ENCODE data around the gene RHPN2.
"Not testable (repeated sequence)": the region's sequence is repeated elsewhere in the genome, so short reads cannot be mapped to it uniquely, and the experiment has no call there.

The RHPN2 gene

GRCh38 chr19:33026602-33027001, 38.1 kb downstream of the RHPN2 start:
- H2BK5ac ChIP-seq (ENCODE audit: low read length); H2BK120ac ChIP-seq (ENCODE audit: low read depth, low read length); H3K4ac ChIP-seq (ENCODE audit: low read length); DNase-seq (ENCODE audit: low spot score); H3K14ac ChIP-seq (ENCODE audit: low read length); H2BK12ac ChIP-seq (ENCODE audit: low read length); H2AFZ ChIP-seq (ENCODE audit: low read length); H3K27me3 ChIP-seq (ENCODE audit: control insufficient read depth in 3 of 3, insufficient read depth in 3 of 3, low read depth in 1 of 3, low read length in 3 of 3); H3K4me3 ChIP-seq (ENCODE audit: low read length in 2 of 2); H3K9ac ChIP-seq (ENCODE audit: low read depth, low read length, poor library complexity); H3K36me3 ChIP-seq (replicated peaks in 1 of 2; ENCODE audit: control insufficient read depth in 2 of 2, insufficient read depth in 2 of 2, low read length in 2 of 2); H3K4me2 ChIP-seq (ENCODE audit: insufficient read depth, low read length, poor library complexity, severe bottlenecking); H3K9me3 ChIP-seq (replicated peaks in 1 of 2; ENCODE audit: control insufficient read depth in 2 of 2, insufficient read depth in 1 of 2, low read depth in 1 of 2, low read length in 2 of 2); H3K23ac ChIP-seq (ENCODE audit: low read depth, low read length, poor library complexity); H3K18ac ChIP-seq (ENCODE audit: low read length); H3K79me1 ChIP-seq (ENCODE audit: low read depth, low read length); H2AK5ac ChIP-seq (ENCODE audit: low read depth, low read length); H3K27ac ChIP-seq (replicated peaks; ENCODE audit: low read length); H4K91ac ChIP-seq (ENCODE audit: low read depth, low read length, poor library complexity); H2BK15ac ChIP-seq (ENCODE audit: low read length); H3K4me1 ChIP-seq (ENCODE audit: control insufficient read depth in 2 of 2, insufficient read depth in 1 of 2, low read depth in 1 of 2, low read length in 2 of 2); H4K8ac ChIP-seq (ENCODE audit: low read depth, low read length): not testable (repeated sequence)
- WGBS, 2 donors (ENCODE audit: extremely low coverage in 2 of 2, insufficient read length in 2 of 2, insufficient replicate concordance in 1 of 2): no CpG with 5 or more reads among the region's 5 CpGs

- no CpG with 5 or more reads among the region's 12 CpGs for WGBS, 2 donors (ENCODE audit: extremely low coverage in 2 of 2, insufficient read length in 2 of 2, insufficient replicate concordance in 1 of 2)
- H3K23ac ChIP-seq (ENCODE audit: low read depth, low read length, poor library complexity); H2BK120ac ChIP-seq (ENCODE audit: low read depth, low read length); H3K4me3 ChIP-seq (ENCODE audit: low read length in 2 of 2); H2AK5ac ChIP-seq (ENCODE audit: low read depth, low read length); H3K4me1 ChIP-seq (ENCODE audit: control insufficient read depth in 2 of 2, insufficient read depth in 1 of 2, low read depth in 1 of 2, low read length in 2 of 2); H3K18ac ChIP-seq (ENCODE audit: low read length); H3K4ac ChIP-seq (ENCODE audit: low read length); H3K9ac ChIP-seq (ENCODE audit: low read depth, low read length, poor library complexity); H2BK15ac ChIP-seq (ENCODE audit: low read length); H3K27me3 ChIP-seq (ENCODE audit: control insufficient read depth in 3 of 3, insufficient read depth in 3 of 3, low read depth in 1 of 3, low read length in 3 of 3); H4K8ac ChIP-seq (ENCODE audit: low read depth, low read length); H3K79me1 ChIP-seq (ENCODE audit: low read depth, low read length); H3K4me2 ChIP-seq (ENCODE audit: insufficient read depth, low read length, poor library complexity, severe bottlenecking); H3K14ac ChIP-seq (ENCODE audit: low read length); H2AFZ ChIP-seq (ENCODE audit: low read length); H2BK12ac ChIP-seq (ENCODE audit: low read length); H3K9me3 ChIP-seq (replicated peaks in 1 of 2; ENCODE audit: control insufficient read depth in 2 of 2, insufficient read depth in 1 of 2, low read depth in 1 of 2, low read length in 2 of 2); H3K27ac ChIP-seq (replicated peaks; ENCODE audit: low read length); H3K36me3 ChIP-seq (replicated peaks in 1 of 2; ENCODE audit: control insufficient read depth in 2 of 2, insufficient read depth in 2 of 2, low read length in 2 of 2); H4K91ac ChIP-seq (ENCODE audit: low read depth, low read length, poor library complexity); DNase-seq (ENCODE audit: low spot score); H2BK5ac ChIP-seq (ENCODE audit: low read length): not testable (repeated sequence)
These were observed 39.0 kb downstream of the RHPN2 start for GRCh38 chr19:33025468-33026238.

GRCh38 chr19:33024398-33024797, 40.3 kb downstream of the RHPN2 start:
- Histone ChIP-seq H3K79me1 (ENCODE audit: low read depth, low read length) (peaks cover 2% of the 10 kb centered on the region), H2AK5ac (ENCODE audit: low read depth, low read length) (no peak overlapping the region), H2BK120ac (ENCODE audit: low read depth, low read length) (no peak overlapping the region), H3K4ac (ENCODE audit: low read length) (no peak overlapping the region), H3K27me3 (ENCODE audit: control insufficient read depth in 3 of 3, insufficient read depth in 3 of 3, low read depth in 1 of 3, low read length in 3 of 3) (no peaks in the 10 kb centered on the region), H3K9me3 (replicated peaks in 1 of 2; ENCODE audit: control insufficient read depth in 2 of 2, insufficient read depth in 1 of 2, low read depth in 1 of 2, low read length in 2 of 2) (no peaks in the 10 kb centered on the region), H3K9ac (ENCODE audit: low read depth, low read length, poor library complexity) (no peak overlapping the region), H3K18ac (ENCODE audit: low read length) (no peak overlapping the region), H3K36me3 (replicated peaks in 1 of 2; ENCODE audit: control insufficient read depth in 2 of 2, insufficient read depth in 2 of 2, low read length in 2 of 2) (peaks cover 0 to 2% of the 10 kb centered on the region in 2 donors), H3K27ac (replicated peaks; ENCODE audit: low read length) (no peak overlapping the region), H4K8ac (ENCODE audit: low read depth, low read length) (no peak overlapping the region), H2BK5ac (ENCODE audit: low read length) (no peak overlapping the region), H3K4me2 (ENCODE audit: insufficient read depth, low read length, poor library complexity, severe bottlenecking) (no peak overlapping the region), H3K4me1 (ENCODE audit: control insufficient read depth in 2 of 2, insufficient read depth in 1 of 2, low read depth in 1 of 2, low read length in 2 of 2) (peaks cover 0 to 10% of the 10 kb centered on the region in 2 donors), H3K23ac (ENCODE audit: low read depth, low read length, poor library complexity) (no peak overlapping the region), H2AFZ (ENCODE audit: low read length) (no peak overlapping the region), H2BK15ac (ENCODE audit: low read length) (no peak overlapping the region), H4K91ac (ENCODE audit: low read depth, low read length, poor library complexity) (no peak overlapping the region), H2BK12ac (ENCODE audit: low read length) (no peak overlapping the region), H3K14ac (ENCODE audit: low read length) (no peak overlapping the region), H3K4me3 (ENCODE audit: low read length in 2 of 2) (no peak overlapping the region)
- DNase-seq (ENCODE audit: low spot score): no peak
- no CpG with 5 or more reads among the region's 8 CpGs for whole genome bisulfite sequencing, 2 donors (ENCODE audit: extremely low coverage in 2 of 2, insufficient read length in 2 of 2, insufficient replicate concordance in 1 of 2)

DNA sequence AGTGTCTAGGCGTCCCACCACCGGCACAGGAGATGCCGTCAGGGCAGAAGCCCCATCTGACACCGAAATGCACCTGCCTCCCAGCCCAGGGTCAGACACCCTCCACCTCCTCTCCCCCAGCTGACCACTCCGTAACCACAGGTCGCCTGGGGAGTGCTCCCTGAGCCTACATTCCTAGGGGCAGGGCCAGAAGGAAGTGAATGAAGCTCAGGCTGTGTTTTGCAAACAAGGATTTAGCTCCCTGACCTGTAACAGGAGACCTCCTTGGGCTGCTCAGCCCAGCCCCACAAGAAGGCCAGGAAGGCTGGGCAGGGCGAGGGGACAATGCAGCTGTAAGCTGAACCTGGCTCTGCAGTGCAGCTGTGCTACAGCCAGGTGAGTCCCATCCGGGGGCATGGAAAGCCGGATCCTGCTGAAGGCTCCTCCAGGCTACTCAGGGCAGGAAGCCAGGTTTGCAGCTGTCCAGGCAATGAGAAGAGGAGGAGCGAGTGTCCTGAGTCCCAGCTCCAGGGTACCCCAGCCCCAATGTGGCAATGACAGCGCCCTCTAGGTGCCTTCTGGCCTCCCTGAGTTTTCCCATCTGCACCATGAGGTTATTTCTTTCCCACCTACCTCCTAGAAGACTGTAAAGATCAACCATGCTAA, 42.1 kb downstream of the RHPN2 start:
- Histone ChIP-seq H3K18ac (ENCODE audit: low read length) (peak overlapping the region; percentile 20), H2BK12ac (ENCODE audit: low read length) (no peak overlapping the region), H3K4ac (ENCODE audit: low read length) (no peak overlapping the region), H3K14ac (ENCODE audit: low read length) (no peak overlapping the region), H2AK5ac (ENCODE audit: low read depth, low read length) (no peak overlapping the region), H3K79me1 (ENCODE audit: low read depth, low read length) (peaks cover 2% of the 10 kb centered on the region), H2BK5ac (ENCODE audit: low read length) (no peak overlapping the region), H4K91ac (ENCODE audit: low read depth, low read length, poor library complexity) (no peak overlapping the region), H3K9me3 (replicated peaks in 1 of 2; ENCODE audit: control insufficient read depth in 2 of 2, insufficient read depth in 1 of 2, low read depth in 1 of 2, low read length in 2 of 2) (no peaks in the 10 kb centered on the region), H3K27me3 (ENCODE audit: control insufficient read depth in 3 of 3, insufficient read depth in 3 of 3, low read depth in 1 of 3, low read length in 3 of 3) (no peaks in the 10 kb centered on the region), H3K27ac (replicated peaks; ENCODE audit: low read length) (peak overlapping the region; percentile 5), H3K4me2 (ENCODE audit: insufficient read depth, low read length, poor library complexity, severe bottlenecking) (peak overlapping the region; percentile 41), H2AFZ (ENCODE audit: low read length) (no peak overlapping the region), H4K8ac (ENCODE audit: low read depth, low read length) (no peak overlapping the region), H3K23ac (ENCODE audit: low read depth, low read length, poor library complexity) (no peak overlapping the region), H2BK15ac (ENCODE audit: low read length) (no peak overlapping the region), H3K4me1 (ENCODE audit: control insufficient read depth in 2 of 2, insufficient read depth in 1 of 2, low read depth in 1 of 2, low read length in 2 of 2) (peaks cover 0 to 10% of the 10 kb centered on the region in 2 donors), H2BK120ac (ENCODE audit: low read depth, low read length) (no peak overlapping the region), H3K36me3 (replicated peaks in 1 of 2; ENCODE audit: control insufficient read depth in 2 of 2, insufficient read depth in 2 of 2, low read length in 2 of 2) (peaks cover 0 to 2% of the 10 kb centered on the region in 2 donors), H3K4me3 (ENCODE audit: low read length in 2 of 2) (no peak overlapping the region), H3K9ac (ENCODE audit: low read depth, low read length, poor library complexity) (no peak overlapping the region)
- peak; percentile 59 for DNase-seq (ENCODE audit: low spot score)
- whole genome bisulfite sequencing, 2 donors (ENCODE audit: extremely low coverage in 2 of 2, insufficient read length in 2 of 2, insufficient replicate concordance in 1 of 2): no CpG with 5 or more reads among the region's 11 CpGs
